Neural cell (in vitro differentiated cells): ENCODE results near the gene ITFG1. TPM values are rescaled to one million over a fixed set of nuclear protein-coding genes. Genes with fewer than 3 reads are reported as not detected.
A peak's percentile ranks its signal among the peaks of the same experiment; 100 is the strongest.
"Not testable (repeated sequence)": the region's sequence is repeated elsewhere in the genome, so short reads cannot be mapped to it uniquely, and the experiment has no call there.

Source experiments
- H2AFZ ChIP-seq: fragments of 200-600, 300-800 bp; sonication (generic), shearing (Covaris generic); 2 replicates; pipeline ENCODE4 v1.6.0; 2014; ENCODE audit warnings: low read depth, mild to moderate bottlenecking, antibody characterized with exemption, low read length, moderate library complexity
- H3F3A ChIP-seq: fragments of 200-600 bp; shearing (Covaris generic); 2 replicates; pipeline ENCODE4 v1.6.1; 2016; ENCODE audit warnings: mild to moderate bottlenecking, moderate library complexity, mixed read lengths, antibody characterized with exemption, low read length; ENCODE audit not compliant: insufficient read depth, poor library complexity, severe bottlenecking
- H3K27ac ChIP-seq: fragments of 200-600, 300-800 bp; sonication (generic), shearing (Covaris generic); 2 replicates; pipeline ENCODE4 v1.5.1; 2014; ENCODE audit warnings: mild to moderate bottlenecking, low read length, moderate library complexity
- H3K27me3 ChIP-seq: fragments of 300-800, 200-600 bp; sonication (generic), shearing (Covaris generic); 2 replicates; pipeline ENCODE4 v1.6.0; 2014; ENCODE audit warnings: mild to moderate bottlenecking, low read depth, low read length, moderate library complexity; ENCODE audit not compliant: insufficient read depth
- H3K36me3 ChIP-seq: fragments of 300-800, 200-600 bp; sonication (generic), shearing (Covaris generic); 2 replicates; pipeline ENCODE4 v1.5.1; 2014; ENCODE audit warnings: mild to moderate bottlenecking, antibody characterized with exemption, low read length, moderate library complexity; ENCODE audit not compliant: insufficient read depth
- H3K4me2 ChIP-seq: fragments of 300-800, 200-600 bp; sonication (generic), shearing (Covaris generic); 2 replicates; pipeline ENCODE4 v1.6.0; 2014; ENCODE audit warnings: mild to moderate bottlenecking, low read length
- H3K4me3 ChIP-seq: fragments of 300-800, 200-600 bp; sonication (generic), shearing (Covaris generic); 2 replicates; pipeline ENCODE4 v1.5.1; 2014; ENCODE audit warnings: mild to moderate bottlenecking, low read length, moderate library complexity
- H3K79me2 ChIP-seq: fragments of 200-600 bp; shearing (Covaris generic); replicated peaks from 2 replicates; pipeline ENCODE4 v1.6.0; 2014; ENCODE audit warnings: mild to moderate bottlenecking, low read length, moderate library complexity; ENCODE audit not compliant: insufficient read depth
- H3K9ac ChIP-seq: fragments of 300-800, 200-600 bp; sonication (generic), shearing (Covaris generic); 2 replicates; pipeline ENCODE4 v1.6.1; 2016; ENCODE audit warnings: mild to moderate bottlenecking, low read length, mixed read lengths
- H3K9me2 ChIP-seq: fragments of 200-600 bp; shearing (Covaris generic); 2 replicates; pipeline ENCODE4 v1.6.1; 2016; ENCODE audit warnings: mild to moderate bottlenecking, low read length, mixed read lengths; ENCODE audit not compliant: insufficient read depth
- H3K9me3 ChIP-seq: fragments of 200-600, 300-800 bp; sonication (generic), shearing (Covaris generic); 2 replicates; pipeline ENCODE4 v1.6.1; 2016; ENCODE audit warnings: mild to moderate bottlenecking, mixed run types, low read length, moderate library complexity, mixed read lengths
- H4K20me1 ChIP-seq: fragments of 200-600 bp; shearing (Covaris generic); 2 replicates; pipeline ENCODE4 v1.6.1; 2016; ENCODE audit warnings: mild to moderate bottlenecking, mixed run types; ENCODE audit not compliant: insufficient read depth
- EP300 ChIP-seq: fragments of 450-650 bp; conservative IDR thresholded peaks from 2 replicates; pipeline ENCODE4 v1.6.1; 2014; ENCODE audit warnings: antibody characterized with exemption, mild to moderate bottlenecking, moderate library complexity; ENCODE audit not compliant: poor library complexity, severe bottlenecking
- EZH2 ChIP-seq: fragments of 200-600, 300-800 bp; shearing (Covaris generic), sonication (generic); IDR thresholded peaks from 2 replicates; pipeline ENCODE4 v1.6.1; 2014; ENCODE audit warnings: antibody characterized with exemption, low read length, borderline replicate concordance, mild to moderate bottlenecking; ENCODE audit not compliant: insufficient read depth, poor library complexity, severe bottlenecking
- MXI1 ChIP-seq: fragments of 450-650 bp; conservative IDR thresholded peaks from 2 replicates; pipeline ENCODE4 v1.6.1; 2014; ENCODE audit warnings: antibody characterized with exemption, mild to moderate bottlenecking; ENCODE audit not compliant: poor library complexity, severe bottlenecking
- POLR2AphosphoS5 ChIP-seq: IDR thresholded peaks from 2 replicates; pipeline ENCODE4 v1.6.1; 2012
- RAD21 ChIP-seq: fragments of 450-650 bp; conservative IDR thresholded peaks from 2 replicates; pipeline ENCODE4 v1.6.1; 2014; ENCODE audit warnings: antibody characterized with exemption, mild to moderate bottlenecking, moderate library complexity
- SMC3 ChIP-seq: fragments of 450-650 bp; conservative IDR thresholded peaks from 2 replicates; pipeline ENCODE4 v1.6.1; 2014; ENCODE audit warnings: antibody characterized with exemption, mild to moderate bottlenecking, moderate library complexity; ENCODE audit not compliant: poor library complexity
- TAF1 ChIP-seq: IDR thresholded peaks from 2 replicates; pipeline ENCODE4 v1.6.1; 2012; ENCODE audit warnings: low read depth
- polyA plus RNA-seq: library from polyadenylated mRNA; depleted of rRNA; stranded (reverse); fragments of >200 nt; gene quantifications from 2 replicates; pipeline ENCODE4 v1.2.3, GENCODE V29; 2014
- TF ChIP-seq, protein P1 (sequence below): IDR thresholded peaks from 2 replicates; pipeline ENCODE4 v1.6.1; 2012; ENCODE audit warnings: borderline replicate concordance
- TF ChIP-seq, protein P2 (sequence below): fragments of 450-650 bp; IDR thresholded peaks from 2 replicates; pipeline ENCODE4 v1.5.1; 2014; ENCODE audit warnings: antibody characterized with exemption, mild to moderate bottlenecking, moderate library complexity; ENCODE audit not compliant: poor library complexity, severe bottlenecking

Gene ITFG1
- polyA plus RNA-seq, 1 donor from 2014 or later, result 155 TPM

DNA sequence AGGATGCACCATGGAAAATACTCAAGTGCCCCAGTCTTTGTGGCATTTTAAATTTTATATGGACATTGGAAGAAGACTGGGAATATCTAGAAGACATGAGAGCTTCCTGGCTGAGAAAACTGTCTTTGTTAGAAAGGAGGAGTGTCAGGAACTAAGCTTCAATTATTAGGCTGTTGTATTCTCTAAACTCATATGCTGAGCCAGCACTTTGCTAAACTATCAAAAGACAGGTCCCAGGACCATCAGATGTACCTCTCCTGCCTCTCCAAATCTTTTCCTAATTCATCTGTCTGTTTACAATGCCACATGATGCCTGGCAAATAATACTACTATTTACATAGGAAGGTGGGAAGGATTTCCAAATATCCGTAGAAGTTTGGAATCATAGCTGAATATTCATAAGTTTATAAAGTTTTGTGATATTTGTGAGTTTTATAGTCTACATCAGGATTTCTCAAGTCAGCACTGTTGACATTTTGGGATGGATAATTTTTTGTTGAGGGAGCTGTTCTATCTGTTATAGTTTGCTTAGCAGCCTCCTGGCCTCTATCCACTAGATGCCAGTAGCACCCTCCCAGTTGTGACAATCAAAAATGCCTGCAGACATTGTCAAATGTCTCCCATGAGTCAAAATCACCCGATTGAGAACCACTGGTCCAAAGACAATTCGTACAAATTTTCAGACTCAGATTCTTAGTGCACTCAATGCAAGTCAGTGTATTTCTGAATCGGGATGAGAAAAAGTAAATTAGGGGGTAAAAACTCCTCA, 255.9 kb downstream of the ITFG1 start:
- H3K36me3 ChIP-seq, result no peaks in the 10 kb centered on the region
- no peaks in the 10 kb centered on the region for H3K9me2 ChIP-seq
- H3K9me3 ChIP-seq, result no peaks in the 10 kb centered on the region
- H3K4me3 ChIP-seq, result no peak overlapping the region
- no peak overlapping the region for H3K27ac ChIP-seq
- no peaks in the 10 kb centered on the region for H3K79me2 ChIP-seq
- no peak overlapping the region for H3K4me2 ChIP-seq
- H2AFZ ChIP-seq, result no peak overlapping the region
- no peak overlapping the region for H3K9ac ChIP-seq
- no peaks in the 10 kb centered on the region for H3K27me3 ChIP-seq
- no peaks in the 10 kb centered on the region for H4K20me1 ChIP-seq
- TF ChIP-seq POLR2AphosphoS5 (no peak), RAD21 (peak; percentile 36)
- H3F3A ChIP-seq, result no peaks in the 10 kb centered on the region

DNA sequence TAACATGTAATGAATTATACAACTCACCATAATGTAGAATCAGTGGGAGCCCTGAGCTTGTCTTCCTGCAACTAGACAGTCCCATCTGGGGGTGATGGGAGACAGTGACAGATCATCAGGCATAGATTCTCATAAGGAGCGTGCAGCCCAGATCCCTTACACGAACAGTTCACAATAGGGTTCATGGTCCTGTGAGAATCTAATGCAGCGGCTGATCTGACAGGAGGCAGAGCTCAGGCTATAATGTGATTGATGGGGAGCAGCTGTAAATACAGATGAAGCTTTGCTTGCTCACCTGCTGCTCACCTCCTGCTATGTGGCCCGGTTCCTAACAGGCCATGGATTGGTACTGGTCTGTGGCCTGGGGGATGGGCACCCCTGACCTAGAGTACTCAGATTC, 257.4 kb downstream of the ITFG1 start:
- not testable (repeated sequence) for H3K36me3 ChIP-seq, H4K20me1 ChIP-seq, H3K9me2 ChIP-seq, H3K27me3 ChIP-seq, H3K9me3 ChIP-seq, H3F3A ChIP-seq, H3K9ac ChIP-seq, H2AFZ ChIP-seq, H3K79me2 ChIP-seq, H3K4me2 ChIP-seq
- peak overlapping the region; percentile 26 for H3K27ac ChIP-seq
- peak overlapping the region; percentile 11 for H3K4me3 ChIP-seq
- TF ChIP-seq EP300 (peak; percentile 41), POLR2AphosphoS5 (peak; percentile 10)

DNA sequence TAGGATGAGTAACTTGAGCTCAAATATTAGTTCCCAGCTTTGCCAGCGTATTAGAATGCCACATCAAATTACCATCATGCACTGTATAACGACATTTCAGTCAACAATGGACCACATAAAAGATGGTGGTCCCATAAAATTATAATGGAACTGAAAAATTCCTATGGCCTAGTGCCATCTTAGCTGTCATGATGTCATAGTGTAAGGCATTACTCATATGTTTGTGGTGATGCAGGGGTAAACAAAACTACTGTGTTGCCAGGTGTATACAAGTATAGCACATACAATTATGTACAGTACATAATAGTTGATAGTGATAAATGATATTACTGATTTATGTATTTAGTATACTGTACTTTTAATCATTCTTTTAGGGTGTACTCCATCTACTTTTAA, 262.7 kb downstream of the ITFG1 start:
- TF ChIP-seq EP300 (no peak), POLR2AphosphoS5 (no peak), RAD21 (no peak), MXI1 (no peak), TAF1 (no peak), EZH2 (no peak), SMC3 (no peak)
- TF ChIP-seq, protein P1, sequence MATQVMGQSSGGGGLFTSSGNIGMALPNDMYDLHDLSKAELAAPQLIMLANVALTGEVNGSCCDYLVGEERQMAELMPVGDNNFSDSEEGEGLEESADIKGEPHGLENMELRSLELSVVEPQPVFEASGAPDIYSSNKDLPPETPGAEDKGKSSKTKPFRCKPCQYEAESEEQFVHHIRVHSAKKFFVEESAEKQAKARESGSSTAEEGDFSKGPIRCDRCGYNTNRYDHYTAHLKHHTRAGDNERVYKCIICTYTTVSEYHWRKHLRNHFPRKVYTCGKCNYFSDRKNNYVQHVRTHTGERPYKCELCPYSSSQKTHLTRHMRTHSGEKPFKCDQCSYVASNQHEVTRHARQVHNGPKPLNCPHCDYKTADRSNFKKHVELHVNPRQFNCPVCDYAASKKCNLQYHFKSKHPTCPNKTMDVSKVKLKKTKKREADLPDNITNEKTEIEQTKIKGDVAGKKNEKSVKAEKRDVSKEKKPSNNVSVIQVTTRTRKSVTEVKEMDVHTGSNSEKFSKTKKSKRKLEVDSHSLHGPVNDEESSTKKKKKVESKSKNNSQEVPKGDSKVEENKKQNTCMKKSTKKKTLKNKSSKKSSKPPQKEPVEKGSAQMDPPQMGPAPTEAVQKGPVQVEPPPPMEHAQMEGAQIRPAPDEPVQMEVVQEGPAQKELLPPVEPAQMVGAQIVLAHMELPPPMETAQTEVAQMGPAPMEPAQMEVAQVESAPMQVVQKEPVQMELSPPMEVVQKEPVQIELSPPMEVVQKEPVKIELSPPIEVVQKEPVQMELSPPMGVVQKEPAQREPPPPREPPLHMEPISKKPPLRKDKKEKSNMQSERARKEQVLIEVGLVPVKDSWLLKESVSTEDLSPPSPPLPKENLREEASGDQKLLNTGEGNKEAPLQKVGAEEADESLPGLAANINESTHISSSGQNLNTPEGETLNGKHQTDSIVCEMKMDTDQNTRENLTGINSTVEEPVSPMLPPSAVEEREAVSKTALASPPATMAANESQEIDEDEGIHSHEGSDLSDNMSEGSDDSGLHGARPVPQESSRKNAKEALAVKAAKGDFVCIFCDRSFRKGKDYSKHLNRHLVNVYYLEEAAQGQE, result no peak
- TF ChIP-seq, protein P2, sequence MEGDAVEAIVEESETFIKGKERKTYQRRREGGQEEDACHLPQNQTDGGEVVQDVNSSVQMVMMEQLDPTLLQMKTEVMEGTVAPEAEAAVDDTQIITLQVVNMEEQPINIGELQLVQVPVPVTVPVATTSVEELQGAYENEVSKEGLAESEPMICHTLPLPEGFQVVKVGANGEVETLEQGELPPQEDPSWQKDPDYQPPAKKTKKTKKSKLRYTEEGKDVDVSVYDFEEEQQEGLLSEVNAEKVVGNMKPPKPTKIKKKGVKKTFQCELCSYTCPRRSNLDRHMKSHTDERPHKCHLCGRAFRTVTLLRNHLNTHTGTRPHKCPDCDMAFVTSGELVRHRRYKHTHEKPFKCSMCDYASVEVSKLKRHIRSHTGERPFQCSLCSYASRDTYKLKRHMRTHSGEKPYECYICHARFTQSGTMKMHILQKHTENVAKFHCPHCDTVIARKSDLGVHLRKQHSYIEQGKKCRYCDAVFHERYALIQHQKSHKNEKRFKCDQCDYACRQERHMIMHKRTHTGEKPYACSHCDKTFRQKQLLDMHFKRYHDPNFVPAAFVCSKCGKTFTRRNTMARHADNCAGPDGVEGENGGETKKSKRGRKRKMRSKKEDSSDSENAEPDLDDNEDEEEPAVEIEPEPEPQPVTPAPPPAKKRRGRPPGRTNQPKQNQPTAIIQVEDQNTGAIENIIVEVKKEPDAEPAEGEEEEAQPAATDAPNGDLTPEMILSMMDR, result no peak
- Histone ChIP-seq H3K9ac (no peak overlapping the region), H3K4me2 (no peak overlapping the region), H3F3A (no peaks in the 10 kb centered on the region), H3K9me3 (no peaks in the 10 kb centered on the region), H3K27ac (no peak overlapping the region), H3K27me3 (no peaks in the 10 kb centered on the region), H4K20me1 (no peaks in the 10 kb centered on the region), H3K4me3 (no peak overlapping the region), H3K79me2 (no peaks in the 10 kb centered on the region), H2AFZ (no peak overlapping the region), H3K36me3 (no peaks in the 10 kb centered on the region), H3K9me2 (no peaks in the 10 kb centered on the region)
